GM18951 (cell line): Measurements from ENCODE around the gene DES.

Experiments used
- POLR2A ChIP-seq: IDR thresholded peaks from 4 replicates; pipeline ENCODE4 v1.6.1; 2011; ENCODE audit warnings: mild to moderate bottlenecking; ENCODE audit not compliant: insufficient read length, insufficient read depth; ENCODE audit errors: extremely low read depth
- in situ Hi-C: fragments of 300-500 bp; cut with MboI; formaldehyde crosslinking; loops from one replicate; pipeline ENCODE4 v1.12.0; 2022; ENCODE audit warnings: low sequenced_read_pairs, mixed read lengths, inconsistent platforms; ENCODE audit not compliant: unreplicated experiment

DES gene

GRCh38 chr2:219418155-219419011, at the start of gene DES:
TSS of gene DES (plus strand) at chr2:219418377. CDS start at chr2:219418463, 86 bp downstream.
- TF ChIP-seq POLR2A: no peak
- in situ Hi-C loops: no loop called here

DNA sequence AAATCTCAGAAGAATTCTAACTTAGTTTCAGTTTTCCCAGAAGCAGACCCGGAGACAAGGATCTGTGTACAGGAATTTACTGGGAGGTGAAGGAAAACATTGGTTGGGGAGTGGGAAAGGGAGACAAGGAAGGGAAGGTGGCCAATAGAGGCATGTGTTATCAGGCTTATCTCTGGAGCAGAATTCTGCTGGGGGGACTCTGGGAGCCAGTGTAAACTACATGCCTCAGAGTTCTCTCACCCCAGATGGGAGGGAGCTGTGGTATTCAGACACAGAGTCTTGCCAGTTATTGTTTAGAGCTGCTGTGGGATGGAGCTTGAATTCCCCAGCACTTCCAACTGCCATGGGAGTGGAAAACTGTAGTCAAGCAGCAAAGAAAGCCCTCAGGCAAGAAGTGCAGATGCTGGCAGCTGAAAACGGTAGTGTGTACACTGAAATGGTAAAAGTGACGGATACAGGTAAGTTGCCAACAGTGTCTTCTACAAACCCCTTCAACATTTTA, 49.4 kb upstream of the DES start:
- in situ Hi-C loops: no loop called here

DNA sequence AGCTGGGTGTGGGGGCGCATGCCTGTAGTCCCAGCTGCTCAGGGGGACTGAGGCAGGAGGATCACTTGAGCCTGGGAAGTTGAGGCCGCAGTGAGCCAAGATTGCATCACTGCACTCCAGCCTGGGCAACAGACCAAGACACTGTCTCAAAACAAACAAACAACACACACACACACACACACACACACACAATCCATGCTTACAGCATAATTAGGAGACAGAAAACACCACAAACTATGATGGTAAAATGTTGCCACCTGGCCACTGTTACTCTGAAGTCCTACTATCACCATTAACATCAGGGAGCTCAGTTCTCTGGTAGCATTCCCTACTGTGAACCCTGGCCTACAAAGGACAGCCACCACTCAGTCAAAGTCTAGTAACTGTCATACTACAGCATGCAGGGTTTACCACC, 48.7 kb upstream of the DES start:
- in situ Hi-C loops: no loop called here
- TF ChIP-seq POLR2A: no peak

More for the DNA sequence above, 49.4 kb upstream of the DES start:
- no peak for TF ChIP-seq POLR2A

GRCh38 chr2:219378163-219378851, 39.9 kb upstream of the DES start:
- in situ Hi-C loops: no loop called here
- no peak for TF ChIP-seq POLR2A

DNA sequence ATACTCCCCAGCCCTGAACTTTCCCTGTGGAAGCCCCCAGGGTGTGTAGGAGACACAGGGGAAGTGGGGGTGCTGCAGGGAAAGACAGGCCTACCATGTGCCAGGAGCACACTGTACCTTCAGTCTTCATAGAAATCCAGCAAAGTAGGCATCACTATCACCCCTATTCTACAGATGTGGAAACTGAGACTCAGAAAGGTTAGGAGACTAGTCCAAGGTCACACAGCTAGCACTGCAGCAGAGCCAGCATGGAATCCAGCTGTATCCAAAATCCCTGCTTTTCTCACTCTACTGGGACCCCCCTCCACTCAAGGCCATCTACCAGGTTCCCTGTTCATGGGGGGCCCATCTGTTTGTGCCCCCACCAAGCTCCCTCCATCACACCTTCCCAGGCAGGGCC, 37.3 kb upstream of the DES start:
- no peak for TF ChIP-seq POLR2A
- in situ Hi-C loops: no loop called here

- in situ Hi-C loops: no loop called here
- TF ChIP-seq POLR2A: no peak
Measured at GRCh38 chr2:219381448-219381847, 36.7 kb upstream of the DES start.

GRCh38 chr2:219384083-219384713, 34.0 kb upstream of the DES start:
- no peak for TF ChIP-seq POLR2A
- in situ Hi-C loops: no loop called here

DNA sequence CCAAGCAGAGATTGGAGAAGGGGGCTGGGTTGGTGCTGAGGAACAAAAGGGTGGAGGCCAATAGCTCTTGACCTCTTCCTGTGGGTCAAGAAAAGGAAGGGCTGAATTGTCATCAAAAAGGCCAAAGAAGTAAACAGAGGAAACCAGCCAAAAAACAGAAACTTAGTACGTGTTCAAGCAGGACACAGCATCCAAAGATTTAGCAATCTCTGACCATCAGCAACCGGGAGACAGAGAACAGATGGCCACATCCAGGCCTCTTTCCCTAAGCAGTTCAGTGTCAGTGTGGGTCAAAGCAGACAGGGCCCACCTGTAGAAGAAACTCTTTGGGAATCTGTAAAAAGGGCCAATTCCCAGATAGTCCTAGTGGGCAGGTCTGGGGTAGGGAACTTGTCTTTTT, 33.3 kb upstream of the DES start:
- no peak for TF ChIP-seq POLR2A
- in situ Hi-C loops: no loop called here

GRCh38 chr2:219385958-219386520, 32.1 kb upstream of the DES start:
- in situ Hi-C loops: no loop called here
- no peak for TF ChIP-seq POLR2A

GRCh38 chr2:219386532-219387280, 31.5 kb upstream of the DES start:
- in situ Hi-C loops: no loop called here
- no peak for TF ChIP-seq POLR2A

DNA sequence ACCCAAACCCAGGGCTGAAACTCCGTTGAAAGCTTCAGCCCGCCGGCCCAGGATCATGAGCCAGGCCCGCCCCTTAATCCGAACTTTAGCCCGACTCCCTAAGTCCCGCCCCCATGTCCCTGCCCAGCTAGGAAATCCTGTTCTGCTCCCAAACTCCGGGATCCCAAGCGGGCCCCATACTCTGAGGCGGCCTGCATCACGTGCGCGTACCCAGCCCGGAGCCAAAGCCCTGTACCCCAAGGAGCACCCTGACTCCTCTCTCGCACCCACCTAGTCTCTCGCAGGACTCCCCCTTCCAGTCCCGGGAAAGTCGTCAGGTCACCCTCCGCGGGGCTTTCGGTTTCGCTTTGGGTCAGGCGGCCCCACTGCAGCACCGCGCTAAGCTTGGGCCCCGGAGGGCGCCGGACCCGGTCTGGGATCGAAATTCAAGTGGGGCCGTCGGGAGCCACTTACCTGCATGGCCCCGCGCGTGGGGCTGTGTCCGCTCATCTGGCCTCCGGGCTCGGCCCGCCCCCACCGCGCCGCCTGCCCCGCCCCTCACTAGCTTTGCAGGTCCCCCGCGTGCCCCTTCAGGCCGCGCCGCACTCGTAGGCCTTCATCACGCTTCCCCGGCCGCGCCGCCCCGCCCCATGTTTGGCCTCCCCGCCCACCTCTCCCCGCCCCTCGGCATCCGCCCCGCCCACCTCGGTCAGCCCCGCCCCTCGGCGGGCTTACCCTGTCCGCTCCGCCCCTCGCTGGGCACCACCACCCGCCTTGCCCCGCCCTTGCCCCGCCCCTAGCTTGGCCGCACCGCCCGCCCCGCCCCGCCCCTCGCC, 30.7 kb upstream of the DES start, which contains the start of gene DNPEP:
Gene DNPEP, minus strand, starts transcription at position 607 of the 815 bp plus-strand sequence. Its CDS starts 118 bp downstream, at position 489.
- in situ Hi-C loops: no loop called here
- peak; percentile 60 for TF ChIP-seq POLR2A
